OCI-LY1 (cell line): ENCODE results near the gene SEMA3D.

Experiments
- EZH2 ChIP-seq: fragments of 200-600 bp; sonication (generic), shearing (Covaris generic); IDR thresholded peaks from 2 replicates; pipeline ENCODE4 v1.8.0; 2017; ENCODE audit warnings: borderline replicate concordance, mixed run types, mild to moderate bottlenecking, antibody characterized with exemption, low read length, moderate library complexity, mixed read lengths
- TF ChIP-seq, protein P1 (sequence below): fragments of 200-600 bp; sonication (generic), shearing (Covaris generic); IDR thresholded peaks from 2 replicates; pipeline ENCODE4 v1.5.1; 2017; ENCODE audit warnings: mild to moderate bottlenecking, antibody characterized with exemption, low read length, moderate library complexity, mixed read lengths

DNA sequence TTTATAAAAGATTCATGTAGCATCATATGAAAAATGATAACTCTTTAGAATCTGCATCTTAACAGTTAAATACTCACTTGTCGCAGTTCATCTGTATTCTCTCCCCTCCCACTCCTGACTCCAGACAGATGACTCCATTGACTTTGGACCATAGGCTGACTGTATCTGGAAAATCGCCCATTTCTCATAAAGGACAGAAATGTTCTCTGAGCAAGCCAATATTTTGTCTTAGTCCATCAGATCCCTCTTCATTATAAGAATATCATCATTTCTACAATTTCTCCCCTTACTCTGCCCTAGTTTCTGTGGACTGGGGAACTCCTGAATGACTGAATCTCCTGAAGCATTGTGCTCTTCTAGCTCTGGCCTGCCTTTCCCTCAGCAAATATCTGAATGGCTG lies 125.4 kb downstream of the SEMA3D start:
- no peak for TF ChIP-seq EZH2
- TF ChIP-seq, protein P1, sequence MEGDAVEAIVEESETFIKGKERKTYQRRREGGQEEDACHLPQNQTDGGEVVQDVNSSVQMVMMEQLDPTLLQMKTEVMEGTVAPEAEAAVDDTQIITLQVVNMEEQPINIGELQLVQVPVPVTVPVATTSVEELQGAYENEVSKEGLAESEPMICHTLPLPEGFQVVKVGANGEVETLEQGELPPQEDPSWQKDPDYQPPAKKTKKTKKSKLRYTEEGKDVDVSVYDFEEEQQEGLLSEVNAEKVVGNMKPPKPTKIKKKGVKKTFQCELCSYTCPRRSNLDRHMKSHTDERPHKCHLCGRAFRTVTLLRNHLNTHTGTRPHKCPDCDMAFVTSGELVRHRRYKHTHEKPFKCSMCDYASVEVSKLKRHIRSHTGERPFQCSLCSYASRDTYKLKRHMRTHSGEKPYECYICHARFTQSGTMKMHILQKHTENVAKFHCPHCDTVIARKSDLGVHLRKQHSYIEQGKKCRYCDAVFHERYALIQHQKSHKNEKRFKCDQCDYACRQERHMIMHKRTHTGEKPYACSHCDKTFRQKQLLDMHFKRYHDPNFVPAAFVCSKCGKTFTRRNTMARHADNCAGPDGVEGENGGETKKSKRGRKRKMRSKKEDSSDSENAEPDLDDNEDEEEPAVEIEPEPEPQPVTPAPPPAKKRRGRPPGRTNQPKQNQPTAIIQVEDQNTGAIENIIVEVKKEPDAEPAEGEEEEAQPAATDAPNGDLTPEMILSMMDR: no peak
